Measurements from ENCODE around the gene GRID2.

Gene GRID2

GRCh38 chr4:92809381-92809780, 505.6 kb downstream of the GRID2 start:
- no peak overlapping the region for H4K8ac ChIP-seq (ENCODE audit: low read depth, low read length)
- DNase-seq: no peak
- no peak overlapping the region for H2AK5ac ChIP-seq (ENCODE audit: low read length)
- no peak overlapping the region for H3K18ac ChIP-seq (ENCODE audit: low read length)
- no peak overlapping the region for H3K9ac ChIP-seq (ENCODE audit: low read length)
- no peak overlapping the region for H3K27ac ChIP-seq (ENCODE audit: low read depth, low read length)
- no peak overlapping the region for H3K4ac ChIP-seq (ENCODE audit: low read depth, low read length)
- no peaks in the 10 kb centered on the region for H3K79me1 ChIP-seq (ENCODE audit: low read length)
- no peak overlapping the region for H3K4me2 ChIP-seq (ENCODE audit: low read length)
- H3K27me3 ChIP-seq (ENCODE audit: insufficient read depth, low read length): no peaks in the 10 kb centered on the region
- no peak overlapping the region for H4K12ac ChIP-seq (ENCODE audit: low read depth, low read length)
- H4K91ac ChIP-seq (ENCODE audit: low read depth, low read length): no peak overlapping the region
- H3K36me3 ChIP-seq (ENCODE audit: control insufficient read depth in 1 of 2, insufficient read depth in 2 of 2, low read length in 2 of 2): no peaks in the 10 kb centered on the region
- no peaks in the 10 kb centered on the region for H3K9me3 ChIP-seq (ENCODE audit: insufficient read depth, low read depth, low read length)
- no peak overlapping the region for H3K4me3 ChIP-seq (ENCODE audit: low read depth, low read length)
- no peak overlapping the region for H2AFZ ChIP-seq (ENCODE audit: insufficient read depth, low read length, poor library complexity)
- H2BK120ac ChIP-seq (ENCODE audit: insufficient read depth, low read length, poor library complexity): no peak overlapping the region
- H2BK12ac ChIP-seq (ENCODE audit: low read length): no peak overlapping the region
- H3K23ac ChIP-seq (ENCODE audit: low read length): no peak overlapping the region
- no CpG with 5 or more reads among the region's 2 CpGs for WGBS (ENCODE audit: extremely low coverage, insufficient coverage, insufficient read length)
- no peaks in the 10 kb centered on the region for H3K79me2 ChIP-seq (ENCODE audit: control insufficient read depth, insufficient read depth, low read length, poor library complexity)
- no peak overlapping the region for H3K14ac ChIP-seq (ENCODE audit: low read length)
- H2BK5ac ChIP-seq (ENCODE audit: low read depth, low read length, poor library complexity): no peak overlapping the region
- no peaks in the 10 kb centered on the region for H3K4me1 ChIP-seq (ENCODE audit: control insufficient read depth in 1 of 2, insufficient read depth in 2 of 2, low read length in 2 of 2)

- Histone ChIP-seq H3K9ac (ENCODE audit: low read length) (no peak overlapping the region), H3K27ac (ENCODE audit: low read depth, low read length) (no peak overlapping the region), H3K23ac (ENCODE audit: low read length) (no peak overlapping the region), H3K4me2 (ENCODE audit: low read length) (no peak overlapping the region), H4K8ac (ENCODE audit: low read depth, low read length) (no peak overlapping the region), H3K18ac (ENCODE audit: low read length) (no peak overlapping the region), H3K36me3 (ENCODE audit: control insufficient read depth in 1 of 2, insufficient read depth in 2 of 2, low read length in 2 of 2) (no peaks in the 10 kb centered on the region), H4K12ac (ENCODE audit: low read depth, low read length) (no peak overlapping the region), H2BK120ac (ENCODE audit: insufficient read depth, low read length, poor library complexity) (no peak overlapping the region), H3K27me3 (ENCODE audit: insufficient read depth, low read length) (no peaks in the 10 kb centered on the region), H4K91ac (ENCODE audit: low read depth, low read length) (no peak overlapping the region), H3K79me2 (ENCODE audit: control insufficient read depth, insufficient read depth, low read length, poor library complexity) (no peaks in the 10 kb centered on the region), H2AK5ac (ENCODE audit: low read length) (no peak overlapping the region), H2BK12ac (ENCODE audit: low read length) (no peak overlapping the region), H3K79me1 (ENCODE audit: low read length) (no peaks in the 10 kb centered on the region), H3K9me3 (ENCODE audit: insufficient read depth, low read depth, low read length) (no peaks in the 10 kb centered on the region), H2AFZ (ENCODE audit: insufficient read depth, low read length, poor library complexity) (no peak overlapping the region), H3K4me3 (ENCODE audit: low read depth, low read length) (no peak overlapping the region), H3K14ac (ENCODE audit: low read length) (no peak overlapping the region), H2BK5ac (ENCODE audit: low read depth, low read length, poor library complexity) (no peak overlapping the region), H3K4me1 (ENCODE audit: control insufficient read depth in 1 of 2, insufficient read depth in 2 of 2, low read length in 2 of 2) (no peaks in the 10 kb centered on the region), H3K4ac (ENCODE audit: low read depth, low read length) (no peak overlapping the region)
- DNase-seq: no peak
- no CpG with 5 or more reads among the region's 1 CpG for WGBS (ENCODE audit: extremely low coverage, insufficient coverage, insufficient read length)
Observed at GRCh38 chr4:92812652-92813051, 508.9 kb downstream of the GRID2 start.

GRCh38 chr4:92814677-92815076, 510.9 kb downstream of the GRID2 start:
- H4K8ac ChIP-seq (ENCODE audit: low read depth, low read length): no peak overlapping the region
- H3K4me1 ChIP-seq (ENCODE audit: control insufficient read depth in 1 of 2, insufficient read depth in 2 of 2, low read length in 2 of 2): no peaks in the 10 kb centered on the region
- no peak overlapping the region for H2BK12ac ChIP-seq (ENCODE audit: low read length)
- no peak overlapping the region for H3K14ac ChIP-seq (ENCODE audit: low read length)
- H2AK5ac ChIP-seq (ENCODE audit: low read length): no peak overlapping the region
- WGBS (ENCODE audit: extremely low coverage, insufficient coverage, insufficient read length): no CpG with 5 or more reads among the region's 1 CpG
- H2BK5ac ChIP-seq (ENCODE audit: low read depth, low read length, poor library complexity): no peak overlapping the region
- no peaks in the 10 kb centered on the region for H3K27me3 ChIP-seq (ENCODE audit: insufficient read depth, low read length)
- no peaks in the 10 kb centered on the region for H3K36me3 ChIP-seq (ENCODE audit: control insufficient read depth in 1 of 2, insufficient read depth in 2 of 2, low read length in 2 of 2)
- H3K18ac ChIP-seq (ENCODE audit: low read length): no peak overlapping the region
- H3K4me2 ChIP-seq (ENCODE audit: low read length): no peak overlapping the region
- H2BK120ac ChIP-seq (ENCODE audit: insufficient read depth, low read length, poor library complexity): no peak overlapping the region
- no peak overlapping the region for H4K12ac ChIP-seq (ENCODE audit: low read depth, low read length)
- DNase-seq: no peak
- no peak overlapping the region for H3K27ac ChIP-seq (ENCODE audit: low read depth, low read length)
- H4K91ac ChIP-seq (ENCODE audit: low read depth, low read length): no peak overlapping the region
- H3K4me3 ChIP-seq (ENCODE audit: low read depth, low read length): no peak overlapping the region
- no peaks in the 10 kb centered on the region for H3K9me3 ChIP-seq (ENCODE audit: insufficient read depth, low read depth, low read length)
- no peak overlapping the region for H3K9ac ChIP-seq (ENCODE audit: low read length)
- no peak overlapping the region for H3K4ac ChIP-seq (ENCODE audit: low read depth, low read length)
- H3K23ac ChIP-seq (ENCODE audit: low read length): no peak overlapping the region
- no peaks in the 10 kb centered on the region for H3K79me1 ChIP-seq (ENCODE audit: low read length)
- no peaks in the 10 kb centered on the region for H3K79me2 ChIP-seq (ENCODE audit: control insufficient read depth, insufficient read depth, low read length, poor library complexity)
- no peak overlapping the region for H2AFZ ChIP-seq (ENCODE audit: insufficient read depth, low read length, poor library complexity)

- Histone ChIP-seq H3K14ac (ENCODE audit: low read length) (no peak overlapping the region), H3K4me2 (ENCODE audit: low read length) (no peak overlapping the region), H4K12ac (ENCODE audit: low read depth, low read length) (no peak overlapping the region), H3K4me3 (ENCODE audit: low read depth, low read length) (no peak overlapping the region), H3K27me3 (ENCODE audit: insufficient read depth, low read length) (no peaks in the 10 kb centered on the region), H4K8ac (ENCODE audit: low read depth, low read length) (no peak overlapping the region), H2AFZ (ENCODE audit: insufficient read depth, low read length, poor library complexity) (no peak overlapping the region), H3K79me2 (ENCODE audit: control insufficient read depth, insufficient read depth, low read length, poor library complexity) (no peaks in the 10 kb centered on the region), H3K18ac (ENCODE audit: low read length) (no peak overlapping the region), H3K4me1 (ENCODE audit: control insufficient read depth in 1 of 2, insufficient read depth in 2 of 2, low read length in 2 of 2) (no peaks in the 10 kb centered on the region), H2BK12ac (ENCODE audit: low read length) (no peak overlapping the region), H3K36me3 (ENCODE audit: control insufficient read depth in 1 of 2, insufficient read depth in 2 of 2, low read length in 2 of 2) (no peaks in the 10 kb centered on the region), H2BK5ac (ENCODE audit: low read depth, low read length, poor library complexity) (no peak overlapping the region), H3K27ac (ENCODE audit: low read depth, low read length) (no peak overlapping the region), H2BK120ac (ENCODE audit: insufficient read depth, low read length, poor library complexity) (no peak overlapping the region), H4K91ac (ENCODE audit: low read depth, low read length) (no peak overlapping the region), H3K4ac (ENCODE audit: low read depth, low read length) (no peak overlapping the region), H3K23ac (ENCODE audit: low read length) (no peak overlapping the region), H3K79me1 (ENCODE audit: low read length) (no peaks in the 10 kb centered on the region), H2AK5ac (ENCODE audit: low read length) (no peak overlapping the region), H3K9ac (ENCODE audit: low read length) (no peak overlapping the region), H3K9me3 (ENCODE audit: insufficient read depth, low read depth, low read length) (peaks cover 2% of the 10 kb centered on the region)
- peak; percentile 13 to 46 for DNase-seq
- no CpG with 5 or more reads among the region's 3 CpGs for WGBS (ENCODE audit: extremely low coverage, insufficient coverage, insufficient read length)
Observed at GRCh38 chr4:92825256-92825655, 521.5 kb downstream of the GRID2 start.

Measured in trophoblast cell (in vitro differentiated cells and primary cell).